Right renal cortex interstitium (tissue), 3 donors: Measurements from ENCODE around the gene BABAM1. TPM values are rescaled to one million over a fixed set of nuclear protein-coding genes. Genes with fewer than 3 reads are reported as not detected.

ENCODE experiments used
- DNase-seq, 3 donors: peaks; one replicate each; pipeline ENCODE4 v3.0.0-alpha.2; 2013; ENCODE audit warnings: low read depth in 3 of 3, low spot score in 2 of 3
- polyA plus RNA-seq, 3 donors: library from polyadenylated mRNA; unstranded; fragments of 120-200 nt; gene quantifications; one replicate each; pipeline ENCODE4 v1.2.1, GENCODE V29; 2013; ENCODE audit not compliant: insufficient read length in 3 of 3

Gene BABAM1
- polyA plus RNA-seq, 3 donors, result 94.8 to 113 (median 97.1) TPM

- DNase-seq, result no peak
Measured at GRCh38 chr19:17243211-17243829, 23.9 kb upstream of the BABAM1 start.

GRCh38 chr19:17243830-17244617, 23.2 kb upstream of the BABAM1 start:
- DNase-seq, result no peak

- no peak for DNase-seq
Measured at GRCh38 chr19:17244618-17245534, 22.4 kb upstream of the BABAM1 start.

GRCh38 chr19:17245535-17245984, 21.7 kb upstream of the BABAM1 start, which contains the start of gene NR2F6:
TSS of gene NR2F6 (minus strand) at chr19:17245919. CDS start at chr19:17245220, 699 bp downstream.
- DNase-seq, result no peak

GRCh38 chr19:17246681-17247425, 20.4 kb upstream of the BABAM1 start:
- DNase-seq, result no peak

- no peak for DNase-seq
Measured at GRCh38 chr19:17248011-17248776, 19.0 kb upstream of the BABAM1 start.

GRCh38 chr19:17249887-17250548, 17.2 kb upstream of the BABAM1 start:
- DNase-seq, result no peak

GRCh38 chr19:17254636-17255035, 12.6 kb upstream of the BABAM1 start:
- DNase-seq, result no peak

GRCh38 chr19:17255150-17255621, 12.1 kb upstream of the BABAM1 start:
- DNase-seq, result no peak

GRCh38 chr19:17256130-17256529, 11.1 kb upstream of the BABAM1 start:
- DNase-seq, result no peak

GRCh38 chr19:17259118-17259780, 8.0 kb upstream of the BABAM1 start:
- no peak for DNase-seq

- no peak for DNase-seq
Measured at GRCh38 chr19:17259934-17260333, 7.3 kb upstream of the BABAM1 start.

- DNase-seq, result no peak
Measured at GRCh38 chr19:17260842-17261325, 6.4 kb upstream of the BABAM1 start.

GRCh38 chr19:17262557-17262956, 4.7 kb upstream of the BABAM1 start:
- DNase-seq, result no peak

- DNase-seq, result no peak
Measured at GRCh38 chr19:17263712-17264640, 3.3 kb upstream of the BABAM1 start.

- no peak for DNase-seq
Measured at GRCh38 chr19:17264641-17264979, 2.6 kb upstream of the BABAM1 start, which contains the start of gene USHBP1. TSS of gene USHBP1 (minus strand) at chr19:17264745. CDS start at chr19:17264299, 446 bp downstream.

GRCh38 chr19:17266026-17266425, 1.2 kb upstream of the BABAM1 start:
- no peak for DNase-seq
